CD14-positive monocyte (primary cell): ENCODE measurements around the gene EFCAB8. TPM values are rescaled to one million over a fixed set of nuclear protein-coding genes. Genes with fewer than 3 reads are reported as not detected.

Source experiments
- DNase-seq, 3 donors: peaks; one replicate each; pipeline ENCODE4 v3.0.0-alpha.2; 2011 to 2022
- H2AFZ ChIP-seq: 2 replicates; pipeline ENCODE4 v1.6.0; 2012; ENCODE audit warnings: mild to moderate bottlenecking, low read depth, low read length, inconsistent platforms; ENCODE audit not compliant: insufficient read depth, poor library complexity, severe bottlenecking
- H3K27ac ChIP-seq, 2 donors: 1 replicate in 1 of 2; 2 replicates in 1 of 2; pipeline ENCODE4 v1.5.1; 2012 to 2013; ENCODE audit warnings: low read length in 2 of 2, control low read depth in 1 of 2, inconsistent platforms in 1 of 2, low read depth in 1 of 2, mild to moderate bottlenecking in 1 of 2
- H3K27me3 ChIP-seq, 2 donors: one replicate each; pipeline versions ENCODE4 v1.6.0 to v1.6.1; 2011 to 2013; ENCODE audit warnings: low read length in 2 of 2; ENCODE audit not compliant: control insufficient read depth in 2 of 2, insufficient read depth in 2 of 2
- H3K36me3 ChIP-seq, 2 donors: replicated peaks in 1 of 2; 1 replicate in 1 of 2; 2 replicates in 1 of 2; pipeline versions ENCODE4 v1.5.1 to v1.6.1; 2012 to 2013; ENCODE audit warnings: low read length in 2 of 2, control low read depth in 1 of 2, inconsistent platforms in 1 of 2, mild to moderate bottlenecking in 1 of 2; ENCODE audit not compliant: insufficient read depth in 2 of 2, control insufficient read depth in 1 of 2
- H3K4me1 ChIP-seq, 2 donors: 1 replicate in 1 of 2; 2 replicates in 1 of 2; pipeline versions ENCODE4 v1.5.1 to v1.6.1; 2012 to 2013; ENCODE audit warnings: low read length in 2 of 2, control low read depth in 1 of 2, inconsistent platforms in 1 of 2, mild to moderate bottlenecking in 1 of 2, moderate library complexity in 1 of 2; ENCODE audit not compliant: insufficient read depth in 2 of 2, control insufficient read depth in 1 of 2
- H3K4me2 ChIP-seq: replicated peaks from 2 replicates; pipeline ENCODE3; 2012; ENCODE audit warnings: low read length, moderate library complexity, mild to moderate bottlenecking; ENCODE audit not compliant: poor library complexity, severe bottlenecking; ENCODE audit errors: extremely low read depth
- H3K4me3 ChIP-seq, 3 experiments: fragments of 200-600 bp in 1 of 3; sonication (generic) in 1 of 3; replicated peaks in 1 of 3; 1 replicate in 2 of 3; 2 replicates in 1 of 3; pipeline ENCODE4 v1.5.1; 2011 to 2013; ENCODE audit warnings: low read length in 3 of 3, mild to moderate bottlenecking in 3 of 3, control low read depth in 2 of 3, low read depth in 2 of 3, inconsistent platforms in 1 of 3, moderate library complexity in 1 of 3
- H3K79me2 ChIP-seq: 2 replicates; pipeline ENCODE4 v1.6.0; 2012; ENCODE audit warnings: mild to moderate bottlenecking, control low read depth, inconsistent platforms, low read length, moderate library complexity; ENCODE audit not compliant: insufficient read depth
- H3K9ac ChIP-seq: 2 replicates; pipeline ENCODE4 v1.6.0; 2017; ENCODE audit warnings: low read length, mild to moderate bottlenecking; ENCODE audit not compliant: insufficient read depth, poor library complexity, severe bottlenecking
- H3K9me3 ChIP-seq, 2 donors: replicated peaks in 1 of 2; 1 replicate in 1 of 2; 2 replicates in 1 of 2; pipeline versions ENCODE4 v1.5.1 to v1.6.1; 2012 to 2013; ENCODE audit warnings: low read length in 2 of 2, control low read depth in 1 of 2; ENCODE audit not compliant: control insufficient read depth in 1 of 2, insufficient read depth in 1 of 2
- H4K20me1 ChIP-seq: 2 replicates; pipeline ENCODE4 v1.6.0; 2012; ENCODE audit warnings: mild to moderate bottlenecking, low read length, control low read depth, moderate library complexity; ENCODE audit not compliant: insufficient read depth
- H3K27ac Mint-ChIP-seq, 7 donors: one replicate each; pipeline ENCODE4 v1.8.0; 2020; ENCODE audit warnings: mild to moderate bottlenecking in 7 of 7, mixed read lengths in 7 of 7, moderate library complexity in 6 of 7, inconsistent platforms in 2 of 7
- H3K27me3 Mint-ChIP-seq, 3 donors: one replicate each; pipeline ENCODE4 v1.8.0; 2021 to 2022; ENCODE audit warnings: low read depth in 3 of 3, mild to moderate bottlenecking in 3 of 3, mixed read lengths in 3 of 3, moderate library complexity in 3 of 3, inconsistent platforms in 1 of 3
- H3K36me3 Mint-ChIP-seq, 2 donors: one replicate each; pipeline ENCODE4 v1.8.0; 2020; ENCODE audit warnings: mixed read lengths in 2 of 2, inconsistent platforms in 1 of 2, mild to moderate bottlenecking in 1 of 2
- H3K4me1 Mint-ChIP-seq: one replicate; pipeline ENCODE4 v1.8.0; 2020; ENCODE audit warnings: mild to moderate bottlenecking, mixed read lengths
- H3K4me3 Mint-ChIP-seq, 2 donors: one replicate each; pipeline ENCODE4 v1.8.0; 2020; ENCODE audit warnings: mild to moderate bottlenecking in 2 of 2, mixed read lengths in 2 of 2, moderate library complexity in 1 of 2
- H3K9me3 Mint-ChIP-seq, 7 donors: one replicate each; pipeline ENCODE4 v1.8.0; 2020 to 2022; ENCODE audit warnings: mixed read lengths in 7 of 7, mild to moderate bottlenecking in 6 of 7, moderate library complexity in 6 of 7, inconsistent platforms in 2 of 7
- WGBS: methylation state at CpG from one replicate; pipeline ENCODE4 v1.1.5; 2013; ENCODE audit warnings: missing lambda C conversion rate; ENCODE audit not compliant: insufficient coverage; 5-methylcytosine and 5-hydroxymethylcytosine counted together
- intact Hi-C, 2 donors: fragments of 100-400 bp; cut with micrococcal nuclease; formaldehyde crosslinking; loops; one replicate each; pipeline versions ENCODE4 v1.15.0 to v1.15.1; 2023
- polyA plus RNA-seq, 3 donors: library from polyadenylated mRNA; depleted of rRNA in 1 of 3; unstranded in 2 of 3; stranded (reverse) in 1 of 3; fragments of 300-500 nt in 2 of 3; fragments of >200 nt in 1 of 3; fragmentation: Illumina TruSeq in 2 of 3; gene quantifications; 1 replicate in 2 of 3; 2 replicates in 1 of 3; pipeline ENCODE4 v1.2.3, GENCODE V29; 2012 to 2021
- TF ChIP-seq, protein P1 (sequence below): fragments of 200-600 bp; IDR thresholded peaks from one replicate; pipeline ENCODE4 v1.8.0; 2022; ENCODE audit warnings: antibody characterized with exemption, mild to moderate bottlenecking

The EFCAB8 gene
- polyA plus RNA-seq, 3 donors = 0.45 TPM; not detected in 2

DNA sequence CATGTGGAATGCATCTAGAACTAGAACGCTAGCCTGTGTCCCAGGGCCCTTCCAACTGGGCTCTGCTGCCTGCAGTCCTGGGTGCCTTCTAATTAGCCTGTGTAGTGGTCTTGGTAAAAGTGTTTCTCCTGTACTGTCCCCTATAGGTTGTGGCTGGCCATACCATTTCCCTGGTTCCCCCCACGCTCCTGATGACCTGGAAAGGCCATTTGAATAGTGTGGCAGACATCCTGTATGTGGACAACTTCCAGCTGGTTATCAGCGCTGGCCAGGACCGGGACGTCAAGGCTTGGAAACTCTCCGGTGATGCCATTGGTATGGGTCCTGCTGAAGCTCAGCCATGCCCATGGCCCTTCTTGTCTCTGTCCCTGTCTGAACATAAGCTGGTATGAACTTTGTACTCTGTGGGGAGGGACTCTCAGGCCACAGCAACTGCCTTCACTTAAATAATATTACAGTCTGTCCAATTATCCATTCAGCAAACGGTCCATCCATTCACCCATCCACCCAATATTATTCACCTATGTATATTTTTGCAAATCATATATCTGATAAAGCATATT is 84.8 kb downstream of the EFCAB8 start:
- H3K27ac Mint-ChIP-seq = no peak overlapping the region
- H3K9me3 ChIP-seq = no peaks in the 10 kb centered on the region
- H2AFZ ChIP-seq = no peak overlapping the region
- peaks cover 0 to 9% (median 2%) of the 10 kb centered on the region in 7 donors for H3K9me3 Mint-ChIP-seq
- H3K4me3 Mint-ChIP-seq = no peak overlapping the region
- H3K79me2 ChIP-seq = no peaks in the 10 kb centered on the region
- no peaks in the 10 kb centered on the region for H4K20me1 ChIP-seq
- 98% methylated on average over 5 of the region's 7 CpGs for whole genome bisulfite sequencing
- peaks cover 0 to 12% of the 10 kb centered on the region in 2 donors for H3K4me1 ChIP-seq
- H3K36me3 ChIP-seq = no peaks in the 10 kb centered on the region
- peaks cover 5% of the 10 kb centered on the region for H3K4me1 Mint-ChIP-seq
- H3K9ac ChIP-seq = no peak overlapping the region
- H3K36me3 Mint-ChIP-seq = no peaks in the 10 kb centered on the region
- no peaks in the 10 kb centered on the region for H3K27me3 ChIP-seq
- H3K27ac ChIP-seq = no peak overlapping the region
- H3K4me2 ChIP-seq = no peak overlapping the region
- no peak for DNase-seq
- TF ChIP-seq, protein P1, sequence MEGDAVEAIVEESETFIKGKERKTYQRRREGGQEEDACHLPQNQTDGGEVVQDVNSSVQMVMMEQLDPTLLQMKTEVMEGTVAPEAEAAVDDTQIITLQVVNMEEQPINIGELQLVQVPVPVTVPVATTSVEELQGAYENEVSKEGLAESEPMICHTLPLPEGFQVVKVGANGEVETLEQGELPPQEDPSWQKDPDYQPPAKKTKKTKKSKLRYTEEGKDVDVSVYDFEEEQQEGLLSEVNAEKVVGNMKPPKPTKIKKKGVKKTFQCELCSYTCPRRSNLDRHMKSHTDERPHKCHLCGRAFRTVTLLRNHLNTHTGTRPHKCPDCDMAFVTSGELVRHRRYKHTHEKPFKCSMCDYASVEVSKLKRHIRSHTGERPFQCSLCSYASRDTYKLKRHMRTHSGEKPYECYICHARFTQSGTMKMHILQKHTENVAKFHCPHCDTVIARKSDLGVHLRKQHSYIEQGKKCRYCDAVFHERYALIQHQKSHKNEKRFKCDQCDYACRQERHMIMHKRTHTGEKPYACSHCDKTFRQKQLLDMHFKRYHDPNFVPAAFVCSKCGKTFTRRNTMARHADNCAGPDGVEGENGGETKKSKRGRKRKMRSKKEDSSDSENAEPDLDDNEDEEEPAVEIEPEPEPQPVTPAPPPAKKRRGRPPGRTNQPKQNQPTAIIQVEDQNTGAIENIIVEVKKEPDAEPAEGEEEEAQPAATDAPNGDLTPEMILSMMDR = no peak
- H3K4me3 ChIP-seq = no peak overlapping the region
- peaks cover 5 to 9% (median 6%) of the 10 kb centered on the region in 3 donors for H3K27me3 Mint-ChIP-seq
- intact Hi-C loops = no loop called here

DNA sequence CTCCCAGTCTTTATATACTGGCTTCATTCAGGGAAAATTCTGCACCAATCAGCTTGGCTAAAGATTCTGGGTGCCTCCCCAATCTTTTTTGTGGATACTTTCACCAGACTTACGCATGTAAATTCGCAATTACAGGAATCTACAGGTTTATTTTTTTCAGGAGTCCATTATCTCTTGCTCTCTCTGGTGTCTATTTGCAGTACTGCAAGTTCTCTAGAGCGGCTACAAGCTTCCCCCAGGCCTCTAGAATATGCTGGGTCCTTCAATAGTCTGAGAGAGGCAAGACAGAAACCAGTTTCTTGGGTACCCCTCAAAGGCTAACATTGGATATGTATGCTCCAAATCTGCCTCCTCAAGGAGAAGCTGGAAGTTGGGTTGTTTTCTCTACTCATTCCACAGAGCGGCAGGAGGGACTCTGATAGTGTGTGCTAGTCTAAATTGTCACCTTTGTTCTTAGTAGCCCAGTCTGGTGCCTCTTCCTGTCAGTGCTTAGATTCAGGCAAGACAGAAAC is 87.0 kb downstream of the EFCAB8 start:
- Mint-ChIP-seq H3K9me3 (peaks cover 0 to 9% (median 0%) of the 10 kb centered on the region in 7 donors), H3K4me3 (no peak overlapping the region), H3K4me1 (peaks cover 5% of the 10 kb centered on the region), H3K36me3 (no peaks in the 10 kb centered on the region), H3K27ac (no peak overlapping the region), H3K27me3 (peaks cover 5 to 14% (median 11%) of the 10 kb centered on the region in 3 donors)
- H4K20me1 ChIP-seq = no peaks in the 10 kb centered on the region
- H3K9me3 ChIP-seq = no peaks in the 10 kb centered on the region
- H3K27ac ChIP-seq = no peak overlapping the region
- H3K9ac ChIP-seq = no peak overlapping the region
- TF ChIP-seq, protein P1 = peak; percentile 33
- H2AFZ ChIP-seq = no peak overlapping the region
- no peaks in the 10 kb centered on the region for H3K79me2 ChIP-seq
- no peak overlapping the region for H3K4me3 ChIP-seq
- no peak for DNase-seq
- no peak overlapping the region for H3K4me2 ChIP-seq
- intact Hi-C loops = no loop called here
- 80% methylated on average over 2 of the region's 4 CpGs for WGBS
- no peaks in the 10 kb centered on the region for H3K36me3 ChIP-seq
- H3K27me3 ChIP-seq = no peaks in the 10 kb centered on the region
- peaks cover 0 to 12% of the 10 kb centered on the region in 2 donors for H3K4me1 ChIP-seq
